Gastroesophageal sphincter (tissue), 4 donors: Measurements from ENCODE around the gene GAD1. TPM values are rescaled to one million over a fixed set of nuclear protein-coding genes. Genes with fewer than 3 reads are reported as not detected.

Experiments
- ATAC-seq: fragments of 150-250 bp; one replicate; pipeline ENCODE4 v1.9.1; 2016; ENCODE audit warnings: mild to moderate bottlenecking, moderate library complexity
- H3K27ac ChIP-seq, 4 donors: fragments of 200-600 bp; sonication (generic) in 3 of 4; 1 replicate in 3 of 4; 2 replicates in 1 of 4; pipeline ENCODE4 v1.5.1; 2016 to 2019
- H3K27me3 ChIP-seq: fragments of 200-600 bp; sonication (generic); one replicate; pipeline ENCODE4 v1.5.1; 2019
- H3K36me3 ChIP-seq, 2 donors: fragments of 200-600 bp; sonication (generic); one replicate each; pipeline ENCODE4 v1.5.1; 2019; ENCODE audit warnings: control low read depth in 1 of 2
- H3K4me1 ChIP-seq, 3 donors: fragments of 200-600 bp; sonication (generic); 1 replicate in 2 of 3; 2 replicates in 1 of 3; pipeline ENCODE4 v1.5.1; 2016 to 2019; ENCODE audit warnings: control low read depth in 2 of 3
- H3K4me3 ChIP-seq, 2 donors: fragments of 200-600 bp; sonication (generic); one replicate each; pipeline ENCODE4 v1.5.1; 2019; ENCODE audit warnings: mild to moderate bottlenecking in 1 of 2, moderate library complexity in 1 of 2
- H3K9me3 ChIP-seq, 3 donors: fragments of 200-600 bp; sonication (generic); one replicate each; pipeline ENCODE4 v1.5.1; 2017 to 2019; ENCODE audit warnings: control low read depth in 2 of 3
- EP300 ChIP-seq: sonication (generic); formaldehyde crosslinking; IDR thresholded peaks from one replicate; pipeline ENCODE4 v1.6.1; 2017; ENCODE audit warnings: antibody characterized with exemption, mild to moderate bottlenecking
- POLR2A ChIP-seq, 2 donors: fragments of 450-650 bp; IDR thresholded peaks; one replicate each; pipeline ENCODE4 v1.6.1; 2017; ENCODE audit warnings: antibody characterized with exemption in 2 of 2, mild to moderate bottlenecking in 2 of 2, moderate library complexity in 1 of 2
- POLR2AphosphoS5 ChIP-seq: sonication (generic); formaldehyde crosslinking; IDR thresholded peaks from one replicate; pipeline ENCODE4 v1.6.1; 2017; ENCODE audit warnings: antibody characterized with exemption
- WGBS, 2 donors: methylation state at CpG; one replicate each; pipeline ENCODE4 v1.1.5; 2018; ENCODE audit warnings: low coverage in 1 of 2; 5-methylcytosine and 5-hydroxymethylcytosine counted together
- total RNA-seq, 4 donors: library from RNA; depleted of rRNA; stranded (reverse); fragments of >200 nt; gene quantifications; one replicate each; pipeline ENCODE4 v1.1.0, GENCODE V29; 2016
- TF ChIP-seq, protein P1 (sequence below), 4 experiments: fragments of 200-600 bp in 2 of 4; fragments of 450-650 bp in 2 of 4; sonication (generic) in 1 of 4; IDR thresholded peaks; one replicate each; pipeline ENCODE4 v1.5.1; 2017 to 2019; ENCODE audit warnings: antibody characterized with exemption in 4 of 4, mild to moderate bottlenecking in 2 of 4, moderate library complexity in 2 of 4

The GAD1 gene
- total RNA-seq, 4 donors from 2014 or later: not detected

DNA sequence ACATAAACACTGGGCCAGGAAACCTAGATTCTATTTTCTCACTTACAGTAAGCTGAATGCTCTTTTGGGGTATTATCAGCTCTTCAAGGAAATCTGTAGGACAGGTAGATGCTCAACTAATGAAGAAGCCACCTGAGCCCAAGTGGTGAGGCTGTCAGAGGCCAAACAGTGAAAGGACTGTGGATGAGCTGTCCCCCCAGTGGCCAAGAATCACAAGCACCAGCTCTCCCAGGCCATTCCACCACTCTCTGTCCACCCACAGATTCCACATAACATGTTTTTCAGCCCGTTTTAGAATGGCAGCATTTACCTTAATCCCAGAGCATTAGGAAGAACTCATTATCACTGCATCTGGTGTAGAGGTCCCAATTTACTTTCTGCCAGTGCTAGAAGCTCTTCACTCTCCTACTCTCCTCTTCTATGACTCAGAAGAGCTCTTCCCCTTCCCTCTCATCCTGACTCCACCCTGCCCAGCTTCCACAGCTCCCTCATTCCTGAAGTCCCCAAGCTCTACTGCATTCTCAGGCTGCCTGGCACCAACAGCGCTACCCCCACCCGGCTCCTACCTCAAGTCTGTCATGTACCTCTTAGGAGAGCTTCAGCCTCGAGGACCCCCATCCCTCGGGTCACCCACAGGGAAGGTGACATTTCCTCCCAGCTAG is 68.6 kb downstream of the GAD1 start:
- Histone ChIP-seq H3K4me3 (no peak overlapping the region), H3K4me1 (no peaks in the 10 kb centered on the region), H3K9me3 (no peaks in the 10 kb centered on the region), H3K27me3 (peaks cover 5% of the 10 kb centered on the region), H3K27ac (no peak overlapping the region), H3K36me3 (no peaks in the 10 kb centered on the region)
- WGBS, 2 donors: 85 to 100% methylated on average over 1 to 4 of the region's 5 CpGs
- TF ChIP-seq POLR2A (IDR thresholded peaks at IDR 0.05) (no peak), EP300 (no peak), POLR2AphosphoS5 (no peak)
- TF ChIP-seq, protein P1, sequence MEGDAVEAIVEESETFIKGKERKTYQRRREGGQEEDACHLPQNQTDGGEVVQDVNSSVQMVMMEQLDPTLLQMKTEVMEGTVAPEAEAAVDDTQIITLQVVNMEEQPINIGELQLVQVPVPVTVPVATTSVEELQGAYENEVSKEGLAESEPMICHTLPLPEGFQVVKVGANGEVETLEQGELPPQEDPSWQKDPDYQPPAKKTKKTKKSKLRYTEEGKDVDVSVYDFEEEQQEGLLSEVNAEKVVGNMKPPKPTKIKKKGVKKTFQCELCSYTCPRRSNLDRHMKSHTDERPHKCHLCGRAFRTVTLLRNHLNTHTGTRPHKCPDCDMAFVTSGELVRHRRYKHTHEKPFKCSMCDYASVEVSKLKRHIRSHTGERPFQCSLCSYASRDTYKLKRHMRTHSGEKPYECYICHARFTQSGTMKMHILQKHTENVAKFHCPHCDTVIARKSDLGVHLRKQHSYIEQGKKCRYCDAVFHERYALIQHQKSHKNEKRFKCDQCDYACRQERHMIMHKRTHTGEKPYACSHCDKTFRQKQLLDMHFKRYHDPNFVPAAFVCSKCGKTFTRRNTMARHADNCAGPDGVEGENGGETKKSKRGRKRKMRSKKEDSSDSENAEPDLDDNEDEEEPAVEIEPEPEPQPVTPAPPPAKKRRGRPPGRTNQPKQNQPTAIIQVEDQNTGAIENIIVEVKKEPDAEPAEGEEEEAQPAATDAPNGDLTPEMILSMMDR (IDR thresholded peaks at IDR 0.05): no peak
- no peak for ATAC-seq

DNA sequence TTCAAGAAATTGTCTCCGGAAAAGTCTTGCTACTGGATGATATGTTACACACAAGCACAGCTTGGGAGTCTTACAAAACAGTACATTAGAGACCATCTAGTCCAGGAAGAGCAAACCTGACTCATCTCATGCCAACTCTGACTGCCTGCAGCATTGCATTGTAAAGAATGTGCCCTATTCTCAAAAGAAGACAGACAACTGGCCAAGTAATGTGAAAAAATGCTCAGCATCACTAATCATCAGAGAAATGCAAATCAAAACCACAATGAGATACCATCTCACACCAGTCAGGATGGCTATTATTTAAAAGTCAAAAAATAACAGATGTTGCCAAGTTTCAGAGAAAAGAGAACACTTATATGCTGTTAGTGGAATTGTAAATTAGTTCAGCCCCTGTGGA is 69.7 kb downstream of the GAD1 start:
- TF ChIP-seq, protein P1 (IDR thresholded peaks at IDR 0.05): no peak
- TF ChIP-seq EP300 (no peak), POLR2AphosphoS5 (no peak), POLR2A (IDR thresholded peaks at IDR 0.05) (no peak)
- ATAC-seq: no peak
- Histone ChIP-seq H3K27me3 (peaks cover 5% of the 10 kb centered on the region), H3K4me3 (no peak overlapping the region), H3K36me3 (no peaks in the 10 kb centered on the region), H3K9me3 (no peaks in the 10 kb centered on the region), H3K4me1 (no peaks in the 10 kb centered on the region), H3K27ac (no peak overlapping the region)
- no CpG with 5 or more reads among the region's 1 CpG for WGBS, 2 donors

DNA sequence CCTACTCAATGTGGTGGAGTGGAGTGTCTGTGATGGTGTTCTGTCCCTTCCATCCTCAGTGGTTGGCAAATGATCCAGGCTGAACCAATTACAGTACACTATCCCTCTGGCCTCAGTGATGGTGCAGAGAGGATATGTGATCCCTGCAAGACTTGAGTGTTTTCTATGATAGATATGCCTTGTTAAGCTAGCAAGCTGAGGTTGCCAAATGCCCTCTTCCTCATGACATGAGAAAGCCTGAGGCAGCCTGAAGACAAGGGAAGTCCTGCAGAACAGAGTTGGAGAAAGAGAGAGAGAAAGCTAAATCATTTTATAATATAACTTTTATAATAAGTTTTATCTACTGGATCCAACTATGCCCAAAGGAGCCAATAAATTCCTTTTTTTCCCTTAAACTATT is 70.8 kb downstream of the GAD1 start:
- no peak for ATAC-seq
- Histone ChIP-seq H3K36me3 (no peaks in the 10 kb centered on the region), H3K9me3 (no peaks in the 10 kb centered on the region), H3K27me3 (peaks cover 5% of the 10 kb centered on the region), H3K4me1 (no peaks in the 10 kb centered on the region), H3K27ac (no peak overlapping the region), H3K4me3 (no peak overlapping the region)
- TF ChIP-seq POLR2AphosphoS5: no peak
- TF ChIP-seq, protein P1 (IDR thresholded peaks at IDR 0.05): no peak
- no peak for TF ChIP-seq EP300
- no peak for TF ChIP-seq POLR2A (IDR thresholded peaks at IDR 0.05)

DNA sequence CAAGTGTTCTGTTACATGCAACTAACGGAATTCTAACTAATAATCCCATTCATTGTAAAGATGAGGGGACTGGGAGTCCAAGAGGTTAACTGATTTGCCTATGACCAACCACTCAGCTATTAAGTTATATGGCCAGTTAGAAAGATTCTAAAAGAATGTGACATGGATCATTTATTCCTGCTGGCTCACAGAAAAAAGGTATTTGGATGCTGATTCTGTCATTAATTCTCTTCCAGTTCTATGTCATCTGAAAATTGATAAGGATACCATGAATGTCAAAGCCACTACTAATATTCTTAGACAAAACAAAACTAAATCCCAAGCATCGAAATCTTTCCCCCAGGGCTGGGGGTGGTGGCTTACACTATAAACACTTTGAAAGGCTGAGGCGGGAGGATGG is 71.2 kb downstream of the GAD1 start:
- WGBS, 2 donors: 31 to 50% methylated on average over 3 of the region's 3 CpGs
- TF ChIP-seq, protein P1 (IDR thresholded peaks at IDR 0.05): no peak
- Histone ChIP-seq H3K9me3 (no peaks in the 10 kb centered on the region), H3K27me3 (peaks cover 5% of the 10 kb centered on the region), H3K4me1 (no peaks in the 10 kb centered on the region), H3K4me3 (no peak overlapping the region), H3K36me3 (no peaks in the 10 kb centered on the region), H3K27ac (no peak overlapping the region)
- ATAC-seq: no peak

GRCh38 chr2:170891893-170892292 is 75.2 kb downstream of the GAD1 start:
- no peaks in the 10 kb centered on the region for H3K36me3 ChIP-seq
- no peak overlapping the region for H3K4me3 ChIP-seq
- H3K27ac ChIP-seq: no peak overlapping the region
- H3K9me3 ChIP-seq: no peaks in the 10 kb centered on the region
- H3K4me1 ChIP-seq: peaks cover 0 to 6% (median 0%) of the 10 kb centered on the region in 3 donors
- 78 to 83% methylated on average over 4 of the region's 4 CpGs for WGBS, 2 donors
- no peaks in the 10 kb centered on the region for H3K27me3 ChIP-seq
- no peak for ATAC-seq
- TF ChIP-seq POLR2A (IDR thresholded peaks at IDR 0.05) (no peak), POLR2AphosphoS5 (no peak), EP300 (no peak)
- TF ChIP-seq, protein P1 (IDR thresholded peaks at IDR 0.05): no peak
